ACHN (cell line): ENCODE measurements around the gene PITX3.
"Not testable (repeated sequence)": the region's sequence is repeated elsewhere in the genome, so short reads cannot be mapped to it uniquely, and the experiment has no call there.

ENCODE experiments used
- DNase-seq: peaks from one replicate; pipeline ENCODE4 v3.0.0-alpha.2; 2015
- in situ Hi-C: cut with HindIII; loops from 2 replicates; pipeline ENCODE4 v1.10.0; 2017; ENCODE audit warnings: low sequenced_read_pairs, low pct_ligation_motif_present, low pct_unique_long_range_greater_than_20kb

Gene PITX3

DNA sequence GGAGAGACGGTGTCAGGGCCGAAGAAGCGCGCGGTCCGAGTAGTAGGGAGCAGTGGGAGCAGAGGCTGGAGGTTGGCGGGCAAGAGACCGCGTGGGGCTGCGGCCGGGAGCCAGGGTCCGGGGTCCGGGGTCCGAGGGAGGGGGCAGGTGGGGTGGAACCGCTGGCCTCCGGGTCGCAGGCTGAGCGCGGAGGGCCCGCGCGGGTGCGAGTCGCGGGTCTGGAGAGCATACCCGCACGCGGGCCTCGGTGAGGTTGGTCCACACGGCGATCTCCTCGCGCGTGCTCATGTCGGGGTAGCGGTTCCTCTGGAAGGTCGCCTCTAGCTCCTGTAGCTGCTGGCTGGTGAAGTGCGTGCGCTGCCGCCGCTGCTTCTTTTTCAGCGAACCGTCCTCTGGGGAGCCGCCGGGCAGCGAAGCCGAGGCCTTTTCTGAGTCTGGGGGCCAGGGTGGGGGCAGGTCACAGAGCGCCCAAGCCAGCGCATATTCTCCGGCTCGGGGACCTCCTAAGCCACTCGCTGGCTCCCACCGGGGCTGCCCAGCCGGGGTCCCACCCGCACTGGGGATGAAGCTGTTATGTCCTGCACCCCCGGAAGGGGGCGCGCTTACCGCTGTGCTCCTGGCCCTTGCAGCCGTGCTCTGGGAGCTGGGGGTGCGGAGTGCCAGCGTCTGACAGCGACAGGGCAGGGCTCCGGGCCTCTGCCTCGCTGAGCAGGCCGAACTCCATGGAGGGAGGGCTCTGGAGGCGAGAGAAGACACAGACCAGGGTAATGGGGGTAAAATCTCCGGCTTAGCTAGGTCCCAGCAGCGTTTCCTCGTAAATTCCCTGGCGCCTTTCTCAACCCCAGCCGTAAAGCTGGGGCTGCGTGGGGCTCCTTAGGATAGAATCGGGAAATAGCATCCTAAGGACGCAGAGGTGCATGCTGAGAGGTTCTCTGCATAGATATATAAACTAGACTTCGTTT lies 9.7 kb downstream of the PITX3 start:
- in situ Hi-C loops, result no loop called here
- DNase-seq, result peak; percentile 71

DNA sequence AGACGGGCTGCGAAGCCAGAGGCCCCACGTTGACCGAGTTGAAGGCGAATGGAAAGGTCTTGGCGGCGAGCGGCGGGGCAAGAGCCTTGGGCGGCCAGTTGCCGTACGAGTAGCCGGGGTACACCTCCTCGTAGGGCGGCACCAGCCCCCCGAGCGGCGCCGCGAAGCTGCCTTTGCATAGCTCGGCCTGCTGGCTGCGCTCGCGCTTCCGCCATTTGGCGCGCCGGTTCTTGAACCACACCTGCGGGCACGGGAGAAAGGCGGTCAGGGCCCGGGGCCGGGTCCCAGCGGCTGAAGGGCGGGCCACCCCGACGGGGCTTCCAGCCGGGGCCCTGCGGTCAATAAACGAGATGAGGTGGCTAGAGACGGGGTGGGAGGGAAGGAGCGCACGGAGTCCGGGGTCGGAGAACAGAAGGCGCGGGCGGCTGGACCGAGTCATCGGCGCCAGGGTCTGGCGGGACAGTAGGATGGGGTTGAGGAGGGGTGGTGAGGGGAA lies 10.4 kb downstream of the PITX3 start:
- peak; percentile 76 for DNase-seq
- in situ Hi-C loops, result no loop called here

DNA sequence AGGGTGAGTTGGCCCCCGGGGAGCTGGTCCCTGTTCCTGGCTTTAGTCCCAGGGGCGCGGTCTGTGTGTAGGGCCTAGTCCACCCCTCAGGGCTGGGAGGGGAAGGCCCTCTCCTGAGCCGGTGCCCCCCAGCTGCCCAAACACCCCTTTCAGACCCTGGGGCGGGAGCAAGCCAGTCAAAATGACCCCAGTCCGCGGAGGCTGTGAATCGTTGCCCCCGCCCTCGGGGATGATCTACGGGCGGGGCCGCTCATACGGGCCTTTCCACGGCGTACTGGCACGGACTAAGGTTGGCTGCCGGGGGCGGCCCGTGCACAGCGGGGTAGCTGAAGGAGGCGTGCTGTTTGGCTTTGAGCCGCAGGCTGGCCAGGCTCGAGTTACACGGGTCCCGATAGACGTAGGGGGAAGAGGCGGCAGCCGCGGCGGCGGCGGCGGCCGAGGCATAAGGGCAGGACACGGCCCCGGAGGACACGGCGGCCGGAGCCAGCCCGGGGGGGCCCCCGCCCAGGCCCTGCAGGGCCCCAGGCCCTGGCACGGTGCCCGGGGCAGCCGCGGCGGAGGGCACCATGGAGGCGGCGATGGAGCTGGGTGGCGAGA lies 10.9 kb downstream of the PITX3 start:
- in situ Hi-C loops, result no loop called here
- peak; percentile 87 for DNase-seq

DNA sequence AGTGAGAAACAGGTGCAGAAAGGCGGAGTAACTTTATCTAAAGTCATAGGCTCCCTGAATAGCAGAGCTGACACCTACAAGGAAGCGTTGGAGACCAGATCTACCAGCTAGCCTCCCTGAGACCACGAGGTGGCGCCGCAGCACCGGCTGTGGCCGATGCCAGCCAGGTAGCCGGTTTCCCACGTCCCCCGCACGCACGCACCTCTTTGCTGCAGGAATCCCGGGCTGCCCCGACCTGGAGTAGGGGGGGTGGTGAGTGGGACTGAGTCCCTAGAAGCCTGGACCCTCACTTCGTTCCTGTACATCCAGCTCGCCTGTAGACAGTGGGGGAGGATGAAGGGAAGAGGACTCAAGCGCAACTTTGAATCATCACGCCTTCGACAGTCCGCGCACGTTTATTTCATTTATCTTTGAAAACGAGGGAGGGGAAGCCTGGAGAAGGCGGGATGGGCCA lies 11.5 kb downstream of the PITX3 start:
- in situ Hi-C loops, result loop anchor here (10.0 kb wide), 1 partner anchor 125 kb away; no protein-coding TSS in a partner anchor
- DNase-seq, result peak; percentile 84

DNA sequence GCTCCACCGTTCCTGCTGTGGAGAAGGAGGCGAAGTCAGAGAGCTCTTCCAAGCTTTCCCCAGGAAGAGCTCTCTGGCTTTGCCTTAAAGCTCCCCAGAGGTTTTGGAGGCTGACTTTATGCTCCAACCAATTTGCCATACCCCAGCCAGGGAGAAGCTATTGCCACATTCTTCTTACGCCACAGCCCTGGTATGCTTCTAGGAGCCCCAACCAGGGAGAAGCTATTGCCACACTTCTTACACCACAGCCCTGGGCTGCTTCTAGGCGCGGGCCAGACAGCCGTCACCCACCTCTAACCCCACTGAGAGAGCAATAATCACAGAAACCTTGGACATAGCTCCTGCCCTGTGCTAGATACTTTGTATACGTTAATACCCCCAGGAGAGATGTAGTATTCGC lies 14.3 kb downstream of the PITX3 start:
- DNase-seq, result no peak
- in situ Hi-C loops, result loop anchor here (10.0 kb wide), 1 partner anchor 128 kb away; no protein-coding TSS in a partner anchor

DNA sequence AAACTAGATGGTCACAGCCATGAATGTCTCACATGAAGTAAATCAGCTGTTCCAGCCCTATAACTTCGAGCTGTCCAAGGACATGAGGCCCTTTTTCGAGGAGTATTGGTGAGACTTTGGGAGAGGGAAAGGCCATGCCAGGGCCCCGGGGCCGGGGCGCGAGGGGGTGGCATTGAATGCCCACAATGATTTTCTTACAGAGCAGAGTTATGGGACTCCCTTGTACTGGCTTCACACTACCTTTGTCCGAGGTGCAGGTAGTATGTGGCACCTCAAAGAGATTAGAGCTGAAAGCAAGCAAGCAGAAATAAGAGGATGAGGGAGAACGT lies 14.8 kb downstream of the PITX3 start:
- in situ Hi-C loops, result loop anchor here (10.0 kb wide), 1 partner anchor 128 kb away; no protein-coding TSS in a partner anchor
- DNase-seq, result no peak

DNA sequence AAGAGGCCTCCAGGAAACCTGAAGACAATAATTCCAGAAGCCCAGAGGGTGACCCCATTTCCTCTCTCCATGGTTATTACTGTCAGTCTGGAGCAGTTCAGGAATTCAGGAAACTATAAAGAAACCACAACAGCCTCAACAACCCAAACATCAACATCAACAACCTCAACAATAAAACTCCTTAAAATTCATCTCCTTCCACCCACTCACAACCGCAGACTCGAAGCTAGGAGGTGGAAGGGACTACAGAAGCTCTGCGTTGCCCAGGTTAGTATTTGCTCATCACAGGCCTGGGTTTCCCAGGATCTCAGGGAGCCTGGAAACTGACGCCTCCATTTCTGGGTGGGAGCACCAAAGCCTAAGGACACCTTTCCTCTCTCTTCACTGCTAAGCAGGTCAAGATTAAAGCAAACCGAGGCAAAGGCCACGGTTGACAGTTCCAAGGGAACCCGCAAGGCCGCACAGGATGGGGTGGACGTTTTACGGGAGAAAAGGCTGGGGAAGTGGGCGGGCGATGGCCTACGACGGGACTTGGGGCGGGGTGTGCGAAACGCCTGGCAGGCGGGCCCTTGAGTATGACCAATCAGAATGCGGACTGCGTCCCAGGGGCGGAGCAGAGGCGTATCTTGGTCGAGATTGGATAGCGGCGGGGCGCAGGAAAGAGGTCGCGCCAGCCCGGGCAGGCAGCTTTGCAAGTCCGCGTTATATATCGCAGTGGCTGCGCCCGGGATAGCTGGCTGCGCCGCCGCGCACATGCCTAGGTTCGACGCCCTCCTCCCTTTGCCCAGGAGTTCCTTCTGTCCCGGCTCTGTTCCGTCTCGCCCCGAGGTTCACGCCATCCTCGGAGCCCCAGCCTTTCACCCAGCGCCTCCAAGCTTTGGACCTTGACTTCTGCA lies 15.4 kb downstream of the PITX3 start, which contains the start of gene ELOVL3:
ELOVL3 (plus strand) TSS at position 654 of the 896 bp plus-strand sequence. CDS start 250 bp downstream, outside the sequence.
- peak; percentile 83 for DNase-seq

DNA sequence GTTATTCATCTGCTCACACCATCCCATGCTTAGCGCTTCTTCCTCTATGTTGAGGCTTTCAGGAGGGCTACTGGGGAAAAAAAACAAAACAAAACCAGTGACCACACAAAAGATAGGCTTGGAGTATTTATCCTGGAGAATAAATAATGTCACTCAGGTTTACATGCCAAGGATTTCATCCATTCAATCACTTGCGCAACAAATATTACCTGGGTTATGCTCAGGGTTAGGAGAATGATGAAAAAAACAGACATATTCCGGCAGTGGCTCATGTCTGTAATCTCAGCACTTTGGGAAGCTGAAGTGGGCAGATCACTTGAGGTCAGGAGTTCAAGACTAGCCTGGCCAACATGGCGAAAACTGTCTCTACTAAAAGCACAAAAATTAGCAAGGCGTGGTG lies 18.5 kb downstream of the PITX3 start:
- in situ Hi-C loops, result loop anchor here (10.0 kb wide), 1 partner anchor 132 kb away; no protein-coding TSS in a partner anchor
- DNase-seq, result no peak

More for the DNA sequence above, 15.4 kb downstream of the PITX3 start, which contains the start of gene ELOVL3:
- in situ Hi-C loops, result loop anchor here (10.0 kb wide), 1 partner anchor 129 kb away; no protein-coding TSS in a partner anchor

DNA sequence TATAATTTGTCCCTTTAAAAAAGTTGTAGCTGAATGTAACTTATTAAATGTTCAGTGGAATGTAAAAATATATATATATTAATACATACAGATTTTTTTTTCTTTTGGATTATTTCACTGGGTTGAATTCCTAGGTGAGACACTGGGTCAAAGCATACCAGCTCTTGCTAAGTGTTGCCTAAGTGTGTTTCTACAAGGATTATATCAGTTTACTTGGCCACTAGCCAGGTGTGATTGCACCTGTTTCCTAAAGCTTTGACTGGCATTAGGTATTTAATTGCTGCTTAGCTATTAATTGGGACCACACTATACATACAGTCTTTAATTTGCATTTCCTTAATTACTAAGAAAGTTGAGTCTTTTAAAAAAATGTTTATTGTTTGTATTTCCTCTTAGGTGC lies 20.7 kb downstream of the PITX3 start:
- no peak for DNase-seq
- in situ Hi-C loops, result loop anchor here (10.0 kb wide), 1 partner anchor 134 kb away; no protein-coding TSS in a partner anchor

DNA sequence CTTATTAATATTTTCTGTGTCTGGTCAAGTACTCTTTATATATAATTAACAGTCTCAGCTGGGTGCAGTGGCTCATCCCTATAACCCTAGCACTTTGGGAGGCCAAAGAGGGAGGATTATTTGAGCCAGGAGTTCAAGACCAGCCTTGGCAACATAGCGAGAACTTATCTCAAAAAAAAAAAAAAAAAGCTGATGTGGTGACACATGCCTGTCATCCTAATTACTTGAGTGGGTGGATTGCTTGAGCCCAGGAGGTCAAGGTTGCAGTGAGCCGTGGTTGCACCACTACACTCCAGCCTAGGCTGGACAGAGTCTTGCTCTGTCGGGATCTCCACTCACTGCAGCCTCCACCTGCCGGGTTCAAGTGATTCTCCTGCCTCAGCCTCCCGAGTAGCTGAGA lies 21.9 kb downstream of the PITX3 start:
- no peak for DNase-seq
- in situ Hi-C loops, result no loop called here

DNA sequence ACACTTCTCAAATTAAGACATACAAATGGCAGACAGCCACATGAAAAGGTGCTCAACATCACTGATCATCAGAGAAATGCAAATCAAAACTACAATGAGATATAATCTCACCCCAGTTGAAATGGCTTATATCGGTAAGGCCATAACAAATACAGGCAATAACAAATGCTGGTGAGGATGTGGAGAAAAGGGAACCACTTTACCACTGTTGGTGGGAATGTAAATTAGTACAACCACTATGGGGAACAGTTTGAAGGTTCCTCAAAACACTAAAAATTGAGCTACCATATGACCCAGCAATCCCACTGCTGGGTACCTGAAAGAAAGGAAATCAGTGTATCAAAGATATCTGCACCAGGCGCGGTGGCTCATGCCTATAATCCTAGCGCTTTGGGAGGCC lies 27.7 kb downstream of the PITX3 start:
- DNase-seq, in situ Hi-C loops: not testable (repeated sequence)

DNA sequence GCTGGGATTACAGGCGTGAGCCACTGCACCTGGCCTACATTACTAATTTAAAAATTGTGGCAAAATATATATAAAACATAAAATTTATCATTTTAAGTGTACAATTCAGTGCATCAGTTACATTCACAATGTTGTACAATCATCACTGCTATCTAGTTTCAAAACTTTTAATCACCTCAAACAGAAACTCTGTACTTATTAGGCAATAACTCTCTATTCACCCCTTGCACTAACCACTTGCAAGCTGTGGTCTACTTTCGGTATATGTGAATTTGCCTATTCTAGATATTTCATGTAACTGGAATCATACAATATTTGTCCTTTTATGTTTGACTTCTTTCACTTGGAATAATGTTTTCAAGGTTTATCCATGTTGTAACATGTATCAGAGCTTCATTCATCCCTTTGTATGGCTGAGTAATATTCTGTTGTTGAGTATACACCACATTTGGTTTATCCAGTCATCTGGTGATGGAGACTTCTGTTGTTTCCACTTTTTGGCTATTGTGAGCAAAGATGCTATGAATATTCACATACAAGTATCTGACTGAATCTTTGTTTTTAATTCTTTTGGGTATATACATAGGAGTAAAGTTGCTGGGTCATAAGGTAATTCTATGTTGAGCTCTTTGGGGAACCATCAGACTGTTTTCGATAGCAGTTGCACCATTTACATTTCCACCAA lies 29.6 kb downstream of the PITX3 start:
- in situ Hi-C loops, result no loop called here
- no peak for DNase-seq

DNA sequence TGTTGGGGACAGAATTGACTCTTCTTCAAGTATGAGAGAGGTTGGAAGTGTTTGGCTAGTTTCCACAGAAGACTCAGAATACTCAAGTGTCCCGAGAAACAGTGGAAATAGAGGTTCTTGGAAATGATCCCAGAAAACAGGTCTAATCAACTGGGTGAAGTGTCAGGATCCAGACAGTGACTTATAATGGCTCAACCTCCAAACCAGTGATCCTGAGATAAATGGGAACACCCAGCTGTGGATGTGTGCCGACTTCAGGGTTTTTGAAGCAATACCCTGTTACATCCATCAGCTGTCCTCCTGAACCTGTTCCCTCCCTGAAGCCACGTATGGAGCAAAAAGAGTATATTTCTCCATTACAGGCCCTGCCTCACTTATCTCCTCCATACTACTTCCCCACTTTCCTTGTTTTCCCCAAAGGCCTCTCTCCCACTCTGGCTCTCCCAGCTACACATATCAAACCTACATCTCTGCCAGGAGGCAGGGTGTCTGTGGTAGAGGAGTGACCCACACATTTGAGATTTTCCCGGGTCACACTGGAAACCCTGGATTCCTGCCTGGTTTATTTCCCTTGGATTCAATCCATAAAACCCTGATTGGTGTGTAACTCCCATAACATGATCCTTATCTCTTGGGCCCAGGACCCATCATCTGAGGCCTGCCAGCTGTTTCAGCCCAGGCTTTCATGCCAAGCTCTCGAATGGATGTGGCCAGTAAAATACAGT lies 32.8 kb downstream of the PITX3 start:
- no peak for DNase-seq

DNA sequence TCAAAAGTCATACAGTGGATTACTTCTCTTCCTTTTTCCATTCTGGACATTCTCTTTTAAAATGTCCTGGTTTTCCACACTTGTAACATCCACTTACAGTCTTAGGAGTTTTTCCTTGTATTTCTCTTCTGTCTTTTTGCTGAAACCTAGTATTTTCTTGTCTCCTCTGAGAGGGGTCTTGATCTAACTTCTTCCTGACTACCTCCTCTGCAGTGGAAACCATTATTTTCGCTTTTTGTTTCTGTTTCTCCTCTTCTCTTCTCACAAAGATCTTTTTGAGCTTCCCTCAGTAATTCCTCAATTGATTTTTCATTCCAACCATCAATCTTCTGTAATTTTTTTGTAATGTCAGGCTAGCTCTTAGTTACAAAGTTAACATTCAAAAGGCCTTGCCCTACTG lies 38.9 kb downstream of the PITX3 start:
- DNase-seq, result no peak
- in situ Hi-C loops, result no loop called here

More for the DNA sequence above, 32.8 kb downstream of the PITX3 start:
- in situ Hi-C loops, result no loop called here

DNA sequence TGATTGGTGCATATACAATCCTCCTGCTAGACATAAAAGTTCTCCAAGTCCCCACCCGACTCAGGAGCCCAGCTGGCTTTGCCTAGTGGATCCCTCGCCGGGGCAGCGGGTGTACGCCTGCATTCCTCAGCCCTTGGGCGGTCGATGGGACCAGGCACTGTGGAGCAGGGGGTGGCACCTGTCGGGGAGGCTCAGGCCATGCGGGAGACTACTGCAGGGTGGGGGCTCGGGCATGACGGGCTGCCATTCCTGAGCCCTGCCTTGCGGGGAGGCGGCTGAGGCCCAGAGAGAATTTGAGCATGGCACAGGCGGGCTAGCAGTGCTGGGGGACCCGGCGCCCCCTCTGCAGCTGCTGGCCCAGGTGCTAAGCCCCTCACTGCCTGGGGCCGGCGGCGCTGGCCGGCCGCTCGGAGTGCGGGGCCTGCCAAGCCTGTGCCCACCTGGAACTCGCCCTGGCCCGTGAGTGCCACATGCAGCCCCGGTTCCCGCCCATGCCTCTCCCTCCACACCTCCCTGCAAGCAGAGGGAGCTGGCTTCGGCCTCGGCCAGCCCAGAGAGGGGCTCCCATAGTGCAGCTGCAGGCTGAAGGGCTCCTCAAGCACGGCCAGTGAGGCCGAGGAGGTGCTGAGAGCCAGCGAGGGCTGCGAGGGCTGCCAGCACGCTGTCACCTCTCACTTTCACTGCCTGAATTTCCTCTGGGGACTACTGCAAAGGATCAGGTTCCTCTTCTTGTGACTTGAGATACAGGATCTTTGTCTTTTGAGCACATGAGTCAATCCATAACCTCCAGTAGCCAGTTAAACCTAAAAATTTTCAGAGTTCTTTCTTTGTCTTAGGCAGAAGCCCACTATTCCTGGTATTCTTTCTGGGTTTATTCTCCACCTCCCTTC lies 40.3 kb downstream of the PITX3 start:
- DNase-seq, result no peak
- in situ Hi-C loops, result no loop called here

DNA sequence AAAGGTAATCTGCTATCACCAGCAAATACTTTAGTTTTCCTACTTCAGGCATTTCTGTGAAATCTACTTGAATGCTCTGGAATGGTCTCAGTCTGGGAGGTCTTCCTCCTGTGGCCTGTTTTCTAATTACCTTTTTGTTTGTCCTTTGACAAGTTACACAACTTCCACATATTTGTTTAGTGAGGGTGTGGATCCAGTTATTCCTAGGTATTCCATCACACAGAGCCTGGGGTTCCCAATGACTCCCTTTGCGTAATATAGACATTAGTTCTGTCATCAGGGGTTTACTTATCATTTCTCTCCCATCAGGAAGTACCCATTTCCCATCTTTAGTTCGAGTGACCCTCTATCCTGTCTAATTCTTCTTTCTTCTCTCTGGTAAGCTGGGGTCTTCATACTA lies 43.3 kb downstream of the PITX3 start:
- in situ Hi-C loops, result no loop called here
- no peak for DNase-seq
